Nephron (organoid): ENCODE results near the gene FOXN4.

ENCODE experiments used
- H3K27ac Mint-ChIP-seq, 3 experiments: 2 replicates each; pipeline ENCODE4 v1.8.0; 2020; ENCODE audit warnings: mixed read lengths in 3 of 3, mild to moderate bottlenecking in 2 of 3, moderate library complexity in 1 of 3
- H3K27me3 Mint-ChIP-seq: 2 replicates; pipeline ENCODE4 v1.8.0; 2021; ENCODE audit warnings: low read depth, mild to moderate bottlenecking, moderate library complexity, mixed read lengths
- H3K36me3 Mint-ChIP-seq: 2 replicates; pipeline ENCODE4 v1.8.0; 2020; ENCODE audit warnings: low read depth, mixed read lengths
- H3K4me1 Mint-ChIP-seq: 2 replicates; pipeline ENCODE4 v1.8.0; 2020; ENCODE audit warnings: mixed read lengths
- H3K4me3 Mint-ChIP-seq, 3 experiments: 2 replicates each; pipeline ENCODE4 v1.8.0; 2020; ENCODE audit warnings: mild to moderate bottlenecking in 3 of 3, mixed read lengths in 3 of 3, moderate library complexity in 2 of 3
- H3K9me3 Mint-ChIP-seq: 2 replicates; pipeline ENCODE4 v1.8.0; 2020; ENCODE audit warnings: mixed read lengths
- CTCF ChIP-seq, 3 experiments: fragments of 200-600 bp; sonication (generic); IDR thresholded peaks; one replicate each; pipeline ENCODE4 v1.5.0; 2021; ENCODE audit warnings: antibody characterized with exemption in 3 of 3; ENCODE audit not compliant: unreplicated experiment in 3 of 3

Gene FOXN4

GRCh38 chr12:109264943-109265650, 44.0 kb downstream of the FOXN4 start:
- no peak overlapping the region for H3K4me3 Mint-ChIP-seq
- H3K4me1 Mint-ChIP-seq = no peaks in the 10 kb centered on the region
- no peak overlapping the region for H3K27ac Mint-ChIP-seq
- H3K27me3 Mint-ChIP-seq = no peaks in the 10 kb centered on the region
- no peak for TF ChIP-seq CTCF (IDR thresholded peaks at IDR 0.05; ENCODE audit: unreplicated experiment in 3 of 3)
- H3K36me3 Mint-ChIP-seq = peaks cover 24% of the 10 kb centered on the region
- H3K9me3 Mint-ChIP-seq = peaks cover 8% of the 10 kb centered on the region

GRCh38 chr12:109264095-109264942, 44.8 kb downstream of the FOXN4 start:
- TF ChIP-seq CTCF (IDR thresholded peaks at IDR 0.05; ENCODE audit: unreplicated experiment in 3 of 3) = peak; percentile 74 to 80 (median 79)
- Mint-ChIP-seq H3K27ac (no peak overlapping the region), H3K9me3 (peaks cover 8% of the 10 kb centered on the region), H3K36me3 (peaks cover 27% of the 10 kb centered on the region), H3K4me1 (no peaks in the 10 kb centered on the region), H3K27me3 (no peaks in the 10 kb centered on the region), H3K4me3 (no peak overlapping the region)

GRCh38 chr12:109263439-109263838, 45.6 kb downstream of the FOXN4 start:
- Mint-ChIP-seq H3K9me3 (peaks cover 8% of the 10 kb centered on the region), H3K27ac (no peak overlapping the region), H3K4me3 (no peak overlapping the region), H3K27me3 (no peaks in the 10 kb centered on the region), H3K36me3 (peaks cover 24% of the 10 kb centered on the region), H3K4me1 (no peaks in the 10 kb centered on the region)
- TF ChIP-seq CTCF (IDR thresholded peaks at IDR 0.05; ENCODE audit: unreplicated experiment in 3 of 3) = no peak

GRCh38 chr12:109261939-109262338, 47.1 kb downstream of the FOXN4 start:
- Mint-ChIP-seq H3K27ac (no peak overlapping the region), H3K4me3 (no peak overlapping the region)

GRCh38 chr12:109261087-109261486, 48.0 kb downstream of the FOXN4 start:
- H3K4me3 Mint-ChIP-seq = no peak overlapping the region
- H3K36me3 Mint-ChIP-seq = peaks cover 23% of the 10 kb centered on the region
- H3K4me1 Mint-ChIP-seq = no peaks in the 10 kb centered on the region
- H3K27ac Mint-ChIP-seq = no peak overlapping the region
- TF ChIP-seq CTCF (IDR thresholded peaks at IDR 0.05; ENCODE audit: unreplicated experiment in 3 of 3) = no peak
- no peaks in the 10 kb centered on the region for H3K27me3 Mint-ChIP-seq
- H3K9me3 Mint-ChIP-seq = peaks cover 8% of the 10 kb centered on the region

More at GRCh38 chr12:109261939-109262338, 47.1 kb downstream of the FOXN4 start:
- Mint-ChIP-seq H3K4me1 (no peaks in the 10 kb centered on the region), H3K9me3 (peaks cover 8% of the 10 kb centered on the region), H3K36me3 (peaks cover 19% of the 10 kb centered on the region), H3K27me3 (no peaks in the 10 kb centered on the region)
- no peak for TF ChIP-seq CTCF (IDR thresholded peaks at IDR 0.05; ENCODE audit: unreplicated experiment in 3 of 3)
